HepG2 (cell line): ENCODE results near the gene TGFBRAP1. TPM values are rescaled to one million over a fixed set of nuclear protein-coding genes. Genes with fewer than 3 reads are reported as not detected.
A peak's percentile ranks its signal among the peaks of the same experiment; 100 is the strongest.

Experiments
- ATAC-seq: fragments of 200-7000 bp; cut with Tn5 transposase; 3 replicates; pipeline ENCODE4 v1.9.1; 2020; ENCODE audit warnings: mild to moderate bottlenecking, moderate library complexity
- BruUV-seq: library from RNA; stranded (reverse); fragments of 400-500 nt; replicated peaks from 2 replicates; lab custom pipeline; 2021; lab: Mats Ljungman, UMichigan
- CTCF ChIA-PET: fragments of 300-600 bp; formaldehyde crosslinking; extraction: SDS; loops from one replicate; lab custom pipeline; 2021; ENCODE audit warnings: low total read pairs, inconsistent platforms, low intra/inter-chr PET ratio; lab: Yijun Ruan, JAX
- POLR2A ChIA-PET: fragments of 350-600 bp; sonication (Branson Sonifier 250); formaldehyde crosslinking; loops from one replicate; lab custom pipeline; 2020; ENCODE audit warnings: antibody characterized with exemption, inconsistent platforms; lab: Yijun Ruan, JAX
- DNase-seq: peaks from one replicate; pipeline ENCODE4 v3.0.0-alpha.2; 2015; ENCODE audit warnings: low spot score
- FAIRE-seq: peaks from 3 replicates; lab custom pipeline; 2011; peaks lifted over from hg19 to GRCh38; lab: Jason Lieb, UNC
- H2AFZ ChIP-seq: one replicate; pipeline ENCODE4 v1.6.1; 2011; ENCODE audit warnings: low read length, inconsistent platforms
- H3K27ac ChIP-seq: fragments of 300-600 bp; 3 replicates; pipeline ENCODE4 v1.8.0; 2011; ENCODE audit warnings: mixed run types, mild to moderate bottlenecking, mixed read lengths, low read length, inconsistent platforms; ENCODE audit not compliant: insufficient read depth; ENCODE audit errors: extremely low read length
- H3K27me3 ChIP-seq, 2 experiments: fragments of 200-600 bp in 1 of 2; 2 replicates in 1 of 2; 3 replicates in 1 of 2; pipeline versions ENCODE4 v1.6.0 to v1.8.0; 2011; ENCODE audit warnings: low read length in 2 of 2, mild to moderate bottlenecking in 2 of 2, moderate library complexity in 2 of 2, inconsistent platforms in 1 of 2; ENCODE audit not compliant: insufficient read depth in 2 of 2, control insufficient read depth in 1 of 2
- H3K36me3 ChIP-seq, 2 experiments: fragments of 200-600 bp in 1 of 2; replicated peaks in 1 of 2; 2 replicates in 1 of 2; 3 replicates in 1 of 2; pipeline versions ENCODE4 v1.5.1 to v1.8.0; 2011; ENCODE audit warnings: low read length in 2 of 2, inconsistent platforms in 1 of 2; ENCODE audit not compliant: insufficient read depth in 2 of 2, control insufficient read depth in 1 of 2
- H3K4me1 ChIP-seq: 2 replicates; pipeline ENCODE4 v1.5.1; 2012; ENCODE audit warnings: low read length, inconsistent platforms; ENCODE audit not compliant: insufficient read depth
- H3K4me2 ChIP-seq: 2 replicates; pipeline ENCODE4 v1.6.0; 2011; ENCODE audit warnings: low read depth, low read length, inconsistent platforms
- H3K4me3 ChIP-seq, 3 experiments: fragments of 200-600 bp in 1 of 3; sonication (generic), shearing (Covaris generic) in 1 of 3; replicated peaks in 1 of 3; 2 replicates each; pipeline ENCODE4 v1.5.1; 2011 to 2016; ENCODE audit warnings: low read length in 3 of 3, inconsistent platforms in 2 of 3, low read depth in 2 of 3, mild to moderate bottlenecking in 2 of 3, control low read depth in 1 of 3, mixed read lengths in 1 of 3; ENCODE audit not compliant: insufficient read depth in 1 of 3
- H3K79me2 ChIP-seq: one replicate; pipeline ENCODE4 v1.6.1; 2011; ENCODE audit warnings: low read length, inconsistent platforms; ENCODE audit not compliant: insufficient read depth
- H3K9ac ChIP-seq: 2 replicates; pipeline ENCODE4 v1.6.0; 2011; ENCODE audit warnings: mild to moderate bottlenecking, low read depth, low read length, inconsistent platforms; ENCODE audit not compliant: insufficient read depth
- H3K9me3 ChIP-seq: 2 replicates; pipeline ENCODE4 v1.5.1; 2012; ENCODE audit warnings: mild to moderate bottlenecking, low read length
- H4K20me1 ChIP-seq: 2 replicates; pipeline ENCODE4 v1.6.0; 2011; ENCODE audit warnings: inconsistent platforms, mild to moderate bottlenecking, low read length, moderate library complexity; ENCODE audit not compliant: insufficient read depth
- BATF2 ChIP-seq: sonication (generic); formaldehyde crosslinking; IDR thresholded peaks from 2 replicates; pipeline ENCODE4 v1.8.0; 2022; ENCODE audit warnings: mild to moderate bottlenecking, missing genetic modification reagents, moderate library complexity
- BHLHE40 ChIP-seq: IDR thresholded peaks from 2 replicates; pipeline ENCODE4 v1.6.1; 2011; ENCODE audit warnings: low read length, improper control_type of control experiment
- BRCA1 ChIP-seq: sonication (generic); formaldehyde crosslinking; IDR thresholded peaks from 2 replicates; pipeline ENCODE4 v1.4.0; 2020; ENCODE audit warnings: missing genetic modification reagents
- NFKB2 ChIP-seq: sonication (generic); formaldehyde crosslinking; IDR thresholded peaks from 2 replicates; pipeline ENCODE4 v1.4.0; 2020; ENCODE audit warnings: missing genetic modification reagents, borderline replicate concordance
- PRPF4 ChIP-seq: fragments of 200-400 bp; formaldehyde crosslinking; IDR thresholded peaks from 2 replicates; pipeline ENCODE4 v1.6.1; 2016; ENCODE audit warnings: low read length, low read depth; ENCODE audit not compliant: poor library complexity, severe bottlenecking
- TFAP4 ChIP-seq: sonication (generic); IDR thresholded peaks from 2 replicates; pipeline ENCODE4 v1.6.1; 2016; ENCODE audit warnings: low read depth, borderline replicate concordance
- USF2 ChIP-seq, 2 experiments: sonication (generic) in 1 of 2; formaldehyde crosslinking in 1 of 2; IDR thresholded peaks; 2 replicates each; pipeline versions ENCODE4 v1.5.1 to v1.6.1; 2011 to 2020; ENCODE audit warnings: borderline replicate concordance in 1 of 2, low read depth in 1 of 2, low read length in 1 of 2, mild to moderate bottlenecking in 1 of 2, missing genetic modification reagents in 1 of 2, moderate library complexity in 1 of 2
- ZNF510 ChIP-seq: sonication (generic); formaldehyde crosslinking; IDR thresholded peaks from 2 replicates; pipeline ENCODE4 v1.4.0; 2020; ENCODE audit warnings: low read depth, mild to moderate bottlenecking, missing genetic modification reagents
- ZNF790 ChIP-seq: sonication (generic); formaldehyde crosslinking; IDR thresholded peaks from 2 replicates; pipeline ENCODE4 v1.8.0; 2022; ENCODE audit warnings: missing genetic modification reagents, mild to moderate bottlenecking, borderline replicate concordance
- WGBS: methylation state at CpG from one replicate; pipeline ENCODE4 v1.1.6; 2017; ENCODE audit warnings: low lambda C conversion rate; 5-methylcytosine and 5-hydroxymethylcytosine counted together
- in situ Hi-C: cut with HindIII; loops from 2 replicates; pipeline ENCODE4 v1.10.0; 2017; ENCODE audit warnings: low pct_unique_long_range_greater_than_20kb; ENCODE audit not compliant: extremely low pct_ligation_motif_present
- intact Hi-C: fragments of 100-400 bp; cut with micrococcal nuclease; formaldehyde crosslinking; loops from one replicate; pipeline ENCODE4 v1.10.0; 2022; ENCODE audit not compliant: unreplicated experiment
- polyA plus RNA-seq, 8 experiments: library from polyadenylated mRNA; depleted of rRNA in 3 of 8; stranded (reverse) in 7 of 8; unstranded in 1 of 8; fragments of >200 nt; fragmentation: Illumina TruSeq in 4 of 8; extraction: Trizol in 4 of 8; gene quantifications; 2 replicates each; pipeline versions ENCODE4 v1.2.1 to v1.2.3, GENCODE V29; 2011 to 2016; ENCODE audit warnings: low read depth in 4 of 8, missing spikeins in 1 of 8, mixed read lengths in 1 of 8; ENCODE audit not compliant: insufficient read depth in 1 of 8
- total RNA-seq, 5 experiments: library from RNA; depleted of rRNA; stranded (reverse); fragments of >200 nt; fragmentation: Illumina TruSeq; extraction: Trizol; gene quantifications; 2 replicates each; pipeline ENCODE4 v1.2.3, GENCODE V29; 2016; ENCODE audit warnings: low read depth in 1 of 5
- TF ChIP-seq, protein P1 (sequence below): sonication (generic); formaldehyde crosslinking; IDR thresholded peaks from 2 replicates; pipeline ENCODE4 v1.5.0; 2020; ENCODE audit warnings: mild to moderate bottlenecking, missing genetic modification reagents, moderate library complexity
- TF ChIP-seq, protein P2 (sequence below): sonication (generic); formaldehyde crosslinking; conservative IDR thresholded peaks from 2 replicates; pipeline ENCODE4 v1.4.0; 2020; ENCODE audit warnings: missing genetic modification reagents

Gene TGFBRAP1
- total and polyA plus RNA-seq, 2 of the 13 experiments (the other 11 are each of a cell fraction or from before 2014, with no cell fraction given), result 12.7 to 22.9 TPM

DNA sequence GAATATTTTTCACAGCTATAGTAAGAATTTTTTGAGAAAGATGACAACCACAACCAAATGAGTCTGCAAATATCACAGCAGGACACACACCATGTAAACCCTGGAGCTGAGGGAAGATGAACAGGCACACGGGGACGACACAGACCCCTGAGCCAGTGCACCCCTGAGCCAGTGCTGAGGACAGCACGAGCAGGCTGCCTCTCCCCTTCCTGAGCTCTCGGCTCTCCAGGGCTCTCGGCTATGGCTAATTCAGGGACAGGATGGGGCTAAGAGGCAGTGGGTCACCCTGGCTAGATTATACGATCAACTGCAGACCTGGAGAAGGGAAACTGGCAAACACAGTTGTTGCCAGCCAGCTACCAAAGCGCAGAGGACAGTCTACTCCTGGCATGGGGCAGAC, 41.4 kb downstream of the TGFBRAP1 start:
- CTCF ChIA-PET, result no interaction called here
- 83% methylated on average over 4 of the region's 7 CpGs for WGBS

DNA sequence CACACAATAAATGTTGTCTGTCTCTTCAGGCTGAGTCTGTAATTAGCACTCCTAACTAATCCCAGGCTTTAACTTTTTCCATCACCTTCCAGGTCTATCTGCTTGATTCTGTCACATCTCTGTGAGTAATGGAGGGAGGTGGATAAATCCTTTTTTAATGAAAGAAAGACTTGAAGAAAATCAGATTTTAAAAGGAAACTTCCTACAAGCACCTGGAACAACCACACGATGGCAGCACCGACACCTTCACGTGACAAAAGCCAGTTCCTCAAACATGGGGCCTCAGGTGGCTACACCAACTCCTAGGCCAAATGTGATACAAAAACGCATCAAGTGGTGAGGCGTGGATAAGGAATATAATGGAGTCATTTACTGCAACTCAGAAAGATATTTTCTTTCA, 41.8 kb downstream of the TGFBRAP1 start:
- ATAC-seq, result peak; percentile 64
- TF ChIP-seq NFKB2 (CRISPR knock-in tag), result no peak
- no peak for TF ChIP-seq BRCA1 (CRISPR knock-in tag)
- peak; percentile 76 for TF ChIP-seq BHLHE40
- TF ChIP-seq, protein P1, sequence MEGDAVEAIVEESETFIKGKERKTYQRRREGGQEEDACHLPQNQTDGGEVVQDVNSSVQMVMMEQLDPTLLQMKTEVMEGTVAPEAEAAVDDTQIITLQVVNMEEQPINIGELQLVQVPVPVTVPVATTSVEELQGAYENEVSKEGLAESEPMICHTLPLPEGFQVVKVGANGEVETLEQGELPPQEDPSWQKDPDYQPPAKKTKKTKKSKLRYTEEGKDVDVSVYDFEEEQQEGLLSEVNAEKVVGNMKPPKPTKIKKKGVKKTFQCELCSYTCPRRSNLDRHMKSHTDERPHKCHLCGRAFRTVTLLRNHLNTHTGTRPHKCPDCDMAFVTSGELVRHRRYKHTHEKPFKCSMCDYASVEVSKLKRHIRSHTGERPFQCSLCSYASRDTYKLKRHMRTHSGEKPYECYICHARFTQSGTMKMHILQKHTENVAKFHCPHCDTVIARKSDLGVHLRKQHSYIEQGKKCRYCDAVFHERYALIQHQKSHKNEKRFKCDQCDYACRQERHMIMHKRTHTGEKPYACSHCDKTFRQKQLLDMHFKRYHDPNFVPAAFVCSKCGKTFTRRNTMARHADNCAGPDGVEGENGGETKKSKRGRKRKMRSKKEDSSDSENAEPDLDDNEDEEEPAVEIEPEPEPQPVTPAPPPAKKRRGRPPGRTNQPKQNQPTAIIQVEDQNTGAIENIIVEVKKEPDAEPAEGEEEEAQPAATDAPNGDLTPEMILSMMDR (CRISPR knock-in tag), result peak; percentile 45
- peak; percentile 35; the same call in 1 of the 2 replicates for TF ChIP-seq USF2 (IDR thresholded peaks at IDR 0.05; ENCODE audit: low read depth, low read length)
- no peak for TF ChIP-seq USF2 (CRISPR knock-in tag; IDR thresholded peaks at IDR 0.05; ENCODE audit: borderline replicate concordance)
- TF ChIP-seq BATF2, result no peak

More for the DNA sequence above, 41.4 kb downstream of the TGFBRAP1 start:
- H3K4me2 ChIP-seq, result no peak overlapping the region
- ATAC-seq (no peak; the same call in 2 of the 3 replicates), FAIRE-seq (no peak), DNase-seq (no peak)
- H3K4me1 ChIP-seq, result no peaks in the 10 kb centered on the region
- no peak overlapping the region for H3K4me3 ChIP-seq
- H3K9me3 ChIP-seq, result no peaks in the 10 kb centered on the region
- intact Hi-C loops, result no loop called here
- no peaks in the 10 kb centered on the region for H3K27me3 ChIP-seq
- no peaks in the 10 kb centered on the region for H4K20me1 ChIP-seq
- TF ChIP-seq ZNF790 (CRISPR knock-in tag), result no peak
- no peak for TF ChIP-seq PRPF4
- no peak for TF ChIP-seq TFAP4
- TF ChIP-seq, protein P2, sequence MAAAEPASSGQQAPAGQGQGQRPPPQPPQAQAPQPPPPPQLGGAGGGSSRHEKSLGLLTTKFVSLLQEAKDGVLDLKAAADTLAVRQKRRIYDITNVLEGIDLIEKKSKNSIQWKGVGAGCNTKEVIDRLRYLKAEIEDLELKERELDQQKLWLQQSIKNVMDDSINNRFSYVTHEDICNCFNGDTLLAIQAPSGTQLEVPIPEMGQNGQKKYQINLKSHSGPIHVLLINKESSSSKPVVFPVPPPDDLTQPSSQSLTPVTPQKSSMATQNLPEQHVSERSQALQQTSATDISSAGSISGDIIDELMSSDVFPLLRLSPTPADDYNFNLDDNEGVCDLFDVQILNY, result no peak
- no peak for TF ChIP-seq ZNF510 (CRISPR knock-in tag)
- H3K79me2 ChIP-seq, result no peaks in the 10 kb centered on the region
- POLR2A ChIA-PET, result no interaction called here
- no peak overlapping the region for H3K27ac ChIP-seq
- in situ Hi-C loops, result no loop called here
- H3K9ac ChIP-seq, result no peak overlapping the region
- H2AFZ ChIP-seq, result no peak overlapping the region
- H3K36me3 ChIP-seq, result peaks cover 31 to 89% of the 10 kb centered on the region in 2 experiments; a peak in 4 of 5 replicates
- no TSS peak for BruUV-seq

More for the DNA sequence above, 41.8 kb downstream of the TGFBRAP1 start:
- intact Hi-C loops (no loop called here), in situ Hi-C loops (no loop called here)
- no TSS peak for BruUV-seq
- Histone ChIP-seq H3K9ac (no peak overlapping the region), H3K9me3 (no peaks in the 10 kb centered on the region), H3K4me2 (no peak overlapping the region), H3K27me3 (no peaks in the 10 kb centered on the region), H2AFZ (no peak overlapping the region), H3K27ac (no peak overlapping the region), H3K36me3 (peaks cover 31 to 90% of the 10 kb centered on the region in 2 experiments; a peak in 4 of 5 replicates), H3K4me1 (no peaks in the 10 kb centered on the region), H3K79me2 (no peaks in the 10 kb centered on the region), H4K20me1 (no peaks in the 10 kb centered on the region), H3K4me3 (no peak overlapping the region)
- DNase-seq (peak; percentile 21), FAIRE-seq (peak; percentile 69)
- POLR2A ChIA-PET, result no interaction called here
- CTCF ChIA-PET, result no interaction called here
- 84% methylated on average over 5 of the region's 5 CpGs for WGBS
